ENCODE data around the gene HCST. TPM values are rescaled to one million over a fixed set of nuclear protein-coding genes. Genes with fewer than 3 reads are reported as not detected.

The HCST gene
- total RNA-seq, 1 donor from 2014 or later: 7.1 TPM

- intact Hi-C loops (cut with micrococcal nuclease): no loop called here
- ATAC-seq (no peak), DNase-seq (no peak)
Observed at GRCh38 chr19:35949131-35949530, 46.8 kb downstream of the HCST start.

Other genes starting within 250 kb of the HCST start
- not detected for gene UPK1A, start 236.0 kb upstream of the HCST start, total RNA-seq
- gene ZBTB32, start 198.0 kb upstream of the HCST start, total RNA-seq: not detected
- gene KMT2B, start 184.5 kb upstream of the HCST start, total RNA-seq: 15.8 TPM
- gene IGFLR1, start 160.1 kb upstream of the HCST start, total RNA-seq: 3.2 TPM
- gene U2AF1L4, start 157.1 kb upstream of the HCST start, total RNA-seq: 18.4 TPM
- 41.3 TPM for gene PSENEN, start 156.9 kb upstream of the HCST start, total RNA-seq
- gene LIN37, start 154.0 kb upstream of the HCST start, total RNA-seq: 8.3 TPM
- 676 TPM for gene HSPB6, start 145.5 kb upstream of the HCST start, total RNA-seq
- gene PROSER3, start 144.4 kb upstream of the HCST start, total RNA-seq: 5.2 TPM
- 4.2 TPM for gene ARHGAP33, start 127.0 kb upstream of the HCST start, total RNA-seq
- gene PRODH2, start 89.7 kb upstream of the HCST start, total RNA-seq: not detected
- not detected for gene NPHS1, start 50.0 kb upstream of the HCST start, total RNA-seq
- 0.12 TPM for gene KIRREL2, start 45.6 kb upstream of the HCST start, total RNA-seq
- 25.7 TPM for gene APLP1, start 34.0 kb upstream of the HCST start, total RNA-seq
- 3.8 TPM for gene NFKBID, start 2.0 kb upstream of the HCST start, total RNA-seq
- gene TYROBP, start 5.8 kb downstream of the HCST start, total RNA-seq: 28.5 TPM
- gene LRFN3, start 33.8 kb downstream of the HCST start, total RNA-seq: 7.5 TPM
- gene SDHAF1, start 92.7 kb downstream of the HCST start, total RNA-seq: 9.4 TPM
- 0.30 TPM for gene SYNE4, start 106.3 kb downstream of the HCST start, total RNA-seq
- gene ALKBH6, start 111.7 kb downstream of the HCST start, total RNA-seq: 7.8 TPM
- gene CLIP3, start 130.3 kb downstream of the HCST start, total RNA-seq: 5.0 TPM
- gene THAP8, start 151.8 kb downstream of the HCST start, total RNA-seq: 4.0 TPM
- gene WDR62, start 152.4 kb downstream of the HCST start, total RNA-seq: 28.7 TPM
- not detected for gene OVOL3, start 208.6 kb downstream of the HCST start, total RNA-seq
- gene POLR2I, start 212.3 kb downstream of the HCST start, total RNA-seq: 157 TPM
- gene TBCB, start 212.9 kb downstream of the HCST start, total RNA-seq: 93.7 TPM
- 838 TPM for gene CAPNS1, start 237.5 kb downstream of the HCST start, total RNA-seq
- 3,262 TPM for gene COX7A1, start 249.9 kb downstream of the HCST start, total RNA-seq

All from left ventricle myocardium superior (tissue), 1 donor.